Heart left ventricle (tissue), 13 donors: ENCODE measurements around the gene SERINC3.

Experiments
- CTCF ChIP-seq, 12 donors: fragments of 200-600 bp; sonication (generic) in 4 of 12; IDR thresholded peaks; one replicate each; pipeline versions ENCODE4 v1.5.0 to v1.8.0; 2018 to 2022; ENCODE audit warnings: antibody characterized with exemption in 12 of 12, mild to moderate bottlenecking in 5 of 12
- POLR2A ChIP-seq, 2 donors: fragments of 450-650 bp; IDR thresholded peaks; one replicate each; pipeline ENCODE4 v1.6.1; 2017; ENCODE audit warnings: antibody characterized with exemption in 2 of 2, mild to moderate bottlenecking in 2 of 2, moderate library complexity in 2 of 2
- donor health status: ischemic (EF 13 %, LVEDD 7.1; RV severe dilation, severe dysfunction).
- donor health status: DM: no; HTN: yes; CAD: no.
- donor health status: DM: no; HTN: no; CAD: no.
- donor health status: ischemic (EF 25% LVEDD 6.9; RV normal size, moderate dysfunction).
- donor health status: ischemic (EF 25% LVEDD 5.7; RV mildly dilated, moderate dysfunction).
- donor health status: ischemic (EF 35%, LVEDD 5.7; RV mildly dilated, moderate dysfunction).
- donor health status: nonischemic (EF 11% LVEDD 7.7; RV severe dilation, severe dysfunction).
- donor health status: DM: yes; HTN: yes; CAD: no.
- donor health status: PGD.
- donor health status: ischemic (EF 29% LVEDD 5.4; RV normal size, mild dysfunction).
- donor health status: nonischemic (EF 23%, LVEDD 6.1; RV moderate dilation, normal function).

GRCh38 chr20:44532259-44532980 is 10.6 kb upstream of the SERINC3 start:
- TF ChIP-seq CTCF (IDR thresholded peaks at IDR 0.05) = no peak
- no peak for TF ChIP-seq POLR2A (IDR thresholded peaks at IDR 0.05)
